ENCODE measurements around the gene MORC4. TPM values are rescaled to one million over a fixed set of nuclear protein-coding genes. Genes with fewer than 3 reads are reported as not detected.
A peak's percentile ranks its signal among the peaks of the same experiment; 100 is the strongest.

The MORC4 gene
- total and polyA plus RNA-seq, 2 donors from 2014 or later = 8.2 to 12.6 TPM

DNA sequence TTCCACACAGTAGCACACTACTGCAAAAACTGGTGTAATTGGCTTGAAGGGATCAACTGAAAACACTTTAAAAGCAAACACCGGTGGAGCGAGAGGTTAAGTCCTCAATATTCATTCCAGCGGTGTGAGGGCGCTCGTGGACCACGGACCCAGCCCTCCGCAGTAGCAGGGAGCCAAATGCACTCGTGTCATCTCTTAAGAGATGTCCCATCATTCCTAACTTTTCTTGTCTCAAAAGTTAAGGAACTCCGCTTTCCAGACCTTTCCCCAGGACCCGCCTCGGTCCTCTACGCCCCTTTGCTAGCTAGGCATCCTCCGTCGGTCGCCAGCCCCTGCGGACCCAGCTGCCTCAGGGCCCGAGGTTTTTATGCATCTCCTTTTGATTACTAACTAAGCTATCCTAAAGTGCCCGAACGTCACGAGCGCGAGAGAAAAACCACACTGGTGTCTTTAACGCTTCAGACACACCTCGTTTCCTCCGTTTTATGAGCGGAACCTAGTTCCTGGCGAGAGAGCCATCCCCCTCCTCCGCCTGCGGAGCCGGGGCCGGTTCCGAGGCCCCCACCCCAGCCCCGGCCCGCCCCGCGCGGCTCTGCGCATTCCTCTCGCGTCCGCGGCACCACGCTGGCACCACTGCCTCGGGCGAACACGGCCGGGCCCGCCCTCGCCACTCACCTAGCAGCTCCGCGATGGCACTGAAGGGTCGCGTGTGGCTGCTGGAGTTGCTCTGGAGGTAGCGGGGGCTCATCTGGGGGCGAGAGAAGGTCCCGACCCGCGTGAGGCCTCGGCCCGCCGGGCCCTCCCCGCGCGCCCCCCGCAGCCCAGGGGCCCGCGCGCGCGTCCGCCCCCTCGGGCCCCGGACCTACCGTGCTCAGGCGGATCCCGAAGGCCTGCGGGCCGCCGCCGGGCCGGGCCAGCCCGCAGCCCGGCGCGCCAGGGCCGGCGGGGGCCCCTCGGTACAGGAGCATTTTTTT, 723 bp downstream of the MORC4 start:
- Histone ChIP-seq H3K9ac (ENCODE audit: low read length in 3 of 3) (peak overlapping the region in 2 of 3 donors; percentile 16 to 19), H3K4me3 (ENCODE audit: low read length in 3 of 3) (peak overlapping the region; percentile 52 to 72 (median 71)), H3K27ac (ENCODE audit: low read depth in 2 of 2, low read length in 2 of 2) (peak overlapping the region in 1 of 2 donors; percentile 17), H3K4me1 (ENCODE audit: control insufficient read depth in 2 of 3, insufficient read depth in 2 of 3, low read depth in 1 of 3, low read length in 3 of 3) (peaks cover 0 to 3% (median 0%) of the 10 kb centered on the region in 3 donors), H3K27me3 (ENCODE audit: control insufficient read depth, insufficient read depth, low read length) (no peaks in the 10 kb centered on the region), H3K9me3 (ENCODE audit: control insufficient read depth in 2 of 3, insufficient read depth in 1 of 3, low read length in 3 of 3) (no peaks in the 10 kb centered on the region), H3K36me3 (ENCODE audit: control insufficient read depth in 2 of 3, insufficient read depth in 3 of 3, low read length in 3 of 3) (no peaks in the 10 kb centered on the region)
- intact Hi-C loops (cut with DNase I) = no loop called here
- DNase-seq (peak in 4 of 5 donors; percentile 47 to 66 (median 58)), FAIRE-seq (no peak)
- TF ChIP-seq, protein P1, sequence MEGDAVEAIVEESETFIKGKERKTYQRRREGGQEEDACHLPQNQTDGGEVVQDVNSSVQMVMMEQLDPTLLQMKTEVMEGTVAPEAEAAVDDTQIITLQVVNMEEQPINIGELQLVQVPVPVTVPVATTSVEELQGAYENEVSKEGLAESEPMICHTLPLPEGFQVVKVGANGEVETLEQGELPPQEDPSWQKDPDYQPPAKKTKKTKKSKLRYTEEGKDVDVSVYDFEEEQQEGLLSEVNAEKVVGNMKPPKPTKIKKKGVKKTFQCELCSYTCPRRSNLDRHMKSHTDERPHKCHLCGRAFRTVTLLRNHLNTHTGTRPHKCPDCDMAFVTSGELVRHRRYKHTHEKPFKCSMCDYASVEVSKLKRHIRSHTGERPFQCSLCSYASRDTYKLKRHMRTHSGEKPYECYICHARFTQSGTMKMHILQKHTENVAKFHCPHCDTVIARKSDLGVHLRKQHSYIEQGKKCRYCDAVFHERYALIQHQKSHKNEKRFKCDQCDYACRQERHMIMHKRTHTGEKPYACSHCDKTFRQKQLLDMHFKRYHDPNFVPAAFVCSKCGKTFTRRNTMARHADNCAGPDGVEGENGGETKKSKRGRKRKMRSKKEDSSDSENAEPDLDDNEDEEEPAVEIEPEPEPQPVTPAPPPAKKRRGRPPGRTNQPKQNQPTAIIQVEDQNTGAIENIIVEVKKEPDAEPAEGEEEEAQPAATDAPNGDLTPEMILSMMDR (IDR thresholded peaks at IDR 0.05; ENCODE audit: borderline replicate concordance, extremely low read depth, insufficient read depth) = peak; percentile 34

DNA sequence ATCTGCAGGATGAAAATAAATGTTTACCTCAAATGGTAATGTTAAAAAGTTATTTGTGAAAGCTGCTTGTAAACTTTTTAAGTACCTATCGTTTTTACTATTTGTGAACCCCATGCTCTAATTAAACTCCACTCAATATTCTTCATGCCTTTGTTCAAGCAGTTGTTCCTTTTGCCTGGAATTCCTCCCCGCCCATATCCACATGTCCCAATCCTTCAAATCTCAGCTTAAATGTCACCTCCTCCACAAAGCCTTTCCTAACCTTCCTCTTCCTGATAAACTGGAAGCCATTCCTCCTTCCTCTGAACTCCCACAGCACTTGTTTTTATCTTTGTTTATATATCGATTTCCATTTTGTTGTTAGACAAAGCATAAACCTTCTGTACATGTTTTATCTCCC, 2.4 kb downstream of the MORC4 start:
- intact Hi-C loops (cut with DNase I) = no loop called here
- TF ChIP-seq, protein P1 (IDR thresholded peaks at IDR 0.05; ENCODE audit: borderline replicate concordance, extremely low read depth, insufficient read depth) = no peak
- Histone ChIP-seq H3K27me3 (ENCODE audit: control insufficient read depth, insufficient read depth, low read length) (no peaks in the 10 kb centered on the region), H3K9ac (ENCODE audit: low read length in 3 of 3) (no peak overlapping the region), H3K27ac (ENCODE audit: low read depth in 2 of 2, low read length in 2 of 2) (no peak overlapping the region), H3K4me1 (ENCODE audit: control insufficient read depth in 2 of 3, insufficient read depth in 2 of 3, low read depth in 1 of 3, low read length in 3 of 3) (peaks cover 0 to 3% (median 0%) of the 10 kb centered on the region in 3 donors), H3K36me3 (ENCODE audit: control insufficient read depth in 2 of 3, insufficient read depth in 3 of 3, low read length in 3 of 3) (no peaks in the 10 kb centered on the region), H3K4me3 (ENCODE audit: low read length in 3 of 3) (no peak overlapping the region), H3K9me3 (ENCODE audit: control insufficient read depth in 2 of 3, insufficient read depth in 1 of 3, low read length in 3 of 3) (no peaks in the 10 kb centered on the region)
- no peak for DNase-seq
- no peak for FAIRE-seq

- DNase-seq (no peak), FAIRE-seq (no peak)
- TF ChIP-seq, protein P1 (IDR thresholded peaks at IDR 0.05; ENCODE audit: borderline replicate concordance, extremely low read depth, insufficient read depth) = no peak
- Histone ChIP-seq H3K4me3 (ENCODE audit: low read length in 3 of 3) (no peak overlapping the region), H3K4me1 (ENCODE audit: control insufficient read depth in 2 of 3, insufficient read depth in 2 of 3, low read depth in 1 of 3, low read length in 3 of 3) (peaks cover 0 to 3% (median 0%) of the 10 kb centered on the region in 3 donors), H3K27ac (ENCODE audit: low read depth in 2 of 2, low read length in 2 of 2) (no peak overlapping the region), H3K9ac (ENCODE audit: low read length in 3 of 3) (no peak overlapping the region), H3K27me3 (ENCODE audit: control insufficient read depth, insufficient read depth, low read length) (no peaks in the 10 kb centered on the region), H3K9me3 (ENCODE audit: control insufficient read depth in 2 of 3, insufficient read depth in 1 of 3, low read length in 3 of 3) (no peaks in the 10 kb centered on the region), H3K36me3 (ENCODE audit: control insufficient read depth in 2 of 3, insufficient read depth in 3 of 3, low read length in 3 of 3) (no peaks in the 10 kb centered on the region)
- intact Hi-C loops (cut with DNase I) = no loop called here
Observed at GRCh38 chrX:106995678-106996077, 4.3 kb downstream of the MORC4 start.
